GM18907 (cell line): ENCODE measurements around the gene DAPL1.
"Not testable (repeated sequence)": the region's sequence is repeated elsewhere in the genome, so short reads cannot be mapped to it uniquely, and the experiment has no call there.

ENCODE experiments used
- ATAC-seq: cut with Tn5 transposase; IDR thresholded peaks from one replicate; pipeline ENCODE4 v1.9.1; 2021; ENCODE audit warnings: mild to moderate bottlenecking, moderate library complexity; ENCODE audit not compliant: unreplicated experiment

DAPL1 gene

DNA sequence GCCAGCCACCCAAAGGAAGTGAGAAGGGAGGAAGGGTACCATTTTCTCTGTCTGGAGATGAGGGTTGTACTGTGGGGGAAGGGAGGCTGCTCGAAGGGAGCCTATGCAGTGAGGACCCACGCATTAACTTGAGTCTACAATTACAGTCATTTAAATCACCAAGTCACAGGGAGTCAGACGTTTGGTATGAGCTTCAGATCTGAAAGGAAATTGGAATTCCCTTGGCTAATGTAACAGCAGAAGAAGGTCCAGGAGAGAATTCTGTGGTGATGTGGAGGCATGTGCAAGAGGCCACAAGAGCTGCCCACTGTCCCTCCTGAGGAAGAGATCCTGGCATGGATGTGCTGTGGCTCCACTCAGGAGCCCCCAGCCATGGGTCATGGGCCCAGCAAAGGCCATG is 22.5 kb downstream of the DAPL1 start:
- ATAC-seq: no peak

DNA sequence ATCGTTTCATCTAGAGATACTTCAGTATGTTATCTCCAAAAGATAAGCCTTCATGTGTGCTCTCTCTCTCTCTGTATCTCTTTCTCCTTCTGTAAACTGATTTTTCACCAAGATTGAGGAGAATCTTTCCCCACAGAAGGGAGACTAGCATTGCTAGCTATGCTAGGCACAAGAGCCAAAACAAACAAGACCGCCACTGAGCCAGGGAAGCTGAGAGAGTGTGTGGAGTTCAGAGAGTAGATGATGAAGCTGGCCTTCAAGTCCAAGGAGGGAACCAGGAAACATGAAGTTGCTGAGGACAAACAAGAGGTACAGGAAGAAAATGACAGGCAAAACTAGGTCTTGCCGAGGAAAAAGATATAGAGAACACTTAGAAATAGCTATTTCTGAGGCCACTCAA is 23.4 kb downstream of the DAPL1 start:
- ATAC-seq: no peak

DNA sequence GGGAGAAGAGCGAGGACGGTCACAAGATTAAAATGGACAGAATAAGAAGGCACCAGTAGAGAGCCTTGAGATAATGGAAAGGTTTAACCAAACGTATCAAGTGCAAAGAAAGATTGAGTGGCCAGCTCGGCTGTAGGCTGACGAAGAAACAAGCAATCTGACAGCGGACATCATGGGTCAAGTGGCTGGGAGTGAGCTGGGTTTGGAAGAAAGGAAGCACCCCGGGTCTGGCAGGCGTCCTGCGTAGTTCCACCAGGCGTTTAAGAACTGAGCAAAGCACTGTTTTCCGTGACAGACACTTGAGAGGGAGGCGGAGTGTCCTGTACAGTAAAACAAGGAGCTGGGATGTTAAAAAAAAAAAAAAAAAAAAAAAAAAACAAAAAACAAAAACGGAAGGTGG is 27.1 kb downstream of the DAPL1 start:
- ATAC-seq: no peak

DNA sequence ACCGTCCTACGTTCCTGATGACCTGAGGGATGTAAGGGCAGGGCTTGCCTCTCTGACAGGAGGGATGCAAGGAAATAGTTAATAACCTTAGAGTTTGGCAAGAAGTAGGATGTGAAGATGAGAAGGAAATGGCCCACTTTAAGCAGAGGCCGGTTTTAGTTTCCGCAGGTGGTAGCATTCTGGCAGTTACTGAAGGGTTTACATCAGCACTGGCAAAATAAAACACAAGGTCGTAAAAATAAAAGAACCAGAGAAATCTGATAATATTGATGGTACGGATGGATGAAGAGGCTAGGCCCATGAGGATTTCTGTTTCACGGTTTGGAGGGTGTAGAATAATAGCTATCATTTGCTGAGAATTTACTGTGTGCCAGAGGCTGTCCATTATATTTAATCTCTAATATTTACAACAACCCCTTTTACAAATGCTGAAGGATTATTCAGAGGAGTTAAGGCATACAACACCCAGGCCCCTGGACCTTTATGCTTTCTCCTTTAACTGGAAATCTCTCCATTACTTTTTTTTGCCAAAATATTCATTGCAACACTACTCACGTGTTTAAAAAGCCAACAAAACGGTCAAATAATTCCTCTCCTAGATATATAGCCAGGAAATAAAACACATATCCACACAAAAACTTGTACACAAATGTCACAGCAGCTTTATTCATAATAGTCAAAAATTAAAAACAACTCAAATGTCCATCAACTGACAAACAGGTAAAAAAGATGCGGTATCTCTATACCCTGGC is 28.5 kb downstream of the DAPL1 start:
- ATAC-seq: no peak

DNA sequence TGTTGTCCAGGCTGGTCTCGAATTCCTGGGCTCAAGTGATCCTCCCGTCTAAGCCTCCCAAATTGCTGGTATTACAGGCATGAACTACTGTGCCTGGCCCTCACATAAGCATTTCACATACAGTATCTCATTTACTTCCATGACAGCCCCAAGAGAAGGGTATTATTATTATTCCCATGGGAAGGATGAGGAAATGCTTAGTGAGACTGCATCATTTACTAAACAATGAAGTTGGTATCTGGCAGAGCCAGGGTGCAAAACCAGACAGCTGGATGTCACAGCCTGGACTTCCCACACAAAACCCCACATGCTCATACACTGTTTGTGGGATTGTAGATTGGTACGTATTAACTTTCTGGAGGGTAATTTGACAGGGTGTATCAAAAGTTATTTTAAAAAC is 29.9 kb downstream of the DAPL1 start:
- no peak for ATAC-seq

DNA sequence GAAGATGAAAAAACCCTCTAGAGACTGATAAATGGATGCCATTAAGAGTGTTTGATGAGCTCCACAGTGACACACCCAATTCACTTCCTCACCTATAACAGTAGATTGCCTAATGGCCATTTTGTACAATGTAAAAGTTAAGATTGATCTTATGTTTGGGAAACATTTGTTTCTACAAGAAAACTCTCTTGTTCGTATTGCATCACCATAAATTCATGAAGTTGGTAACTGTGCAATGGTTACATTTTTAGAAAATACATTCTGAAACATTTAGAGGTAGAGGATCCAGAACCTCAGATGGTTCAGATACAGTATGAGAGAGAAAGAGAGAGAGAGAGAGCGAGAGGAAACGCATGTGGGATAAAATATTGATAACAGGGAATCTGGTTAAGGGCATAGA is 31.8 kb downstream of the DAPL1 start:
- no peak for ATAC-seq

DNA sequence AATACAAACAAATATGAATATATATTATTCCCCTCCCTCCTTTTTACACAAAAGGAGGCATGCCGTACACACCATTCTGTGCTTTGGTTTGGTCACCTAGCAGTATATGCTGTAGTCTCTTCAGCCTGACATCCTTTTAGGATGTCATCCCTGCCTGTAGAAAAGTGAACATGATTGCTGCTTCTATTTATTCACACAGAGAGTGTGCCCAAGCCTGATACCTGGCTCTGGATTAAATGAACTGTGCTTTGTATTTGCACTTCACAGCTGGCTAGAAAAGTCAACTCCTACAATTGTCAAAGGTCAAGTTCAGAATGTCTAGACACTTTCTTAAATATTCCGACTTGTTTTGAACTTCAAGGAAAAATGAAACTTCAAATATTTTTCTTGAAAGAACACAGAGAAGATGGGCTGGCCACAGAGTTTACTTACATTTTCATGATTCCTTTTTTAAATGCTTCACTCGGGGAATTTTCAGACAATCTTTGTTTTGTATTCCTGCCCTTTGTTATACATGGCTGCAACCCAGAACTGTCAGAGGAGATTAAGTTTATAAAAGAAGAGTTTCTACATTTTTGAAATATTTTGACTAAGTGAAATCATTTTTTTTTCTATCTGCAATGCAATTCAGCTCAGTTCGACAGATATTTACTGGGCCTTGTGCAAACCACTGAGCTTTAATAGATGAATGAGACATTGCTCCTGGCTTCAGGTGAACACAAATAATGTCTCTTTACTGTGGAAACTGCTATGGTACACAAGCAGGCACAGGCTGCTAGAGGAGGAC is 33.5 kb downstream of the DAPL1 start:
- no peak for ATAC-seq

DNA sequence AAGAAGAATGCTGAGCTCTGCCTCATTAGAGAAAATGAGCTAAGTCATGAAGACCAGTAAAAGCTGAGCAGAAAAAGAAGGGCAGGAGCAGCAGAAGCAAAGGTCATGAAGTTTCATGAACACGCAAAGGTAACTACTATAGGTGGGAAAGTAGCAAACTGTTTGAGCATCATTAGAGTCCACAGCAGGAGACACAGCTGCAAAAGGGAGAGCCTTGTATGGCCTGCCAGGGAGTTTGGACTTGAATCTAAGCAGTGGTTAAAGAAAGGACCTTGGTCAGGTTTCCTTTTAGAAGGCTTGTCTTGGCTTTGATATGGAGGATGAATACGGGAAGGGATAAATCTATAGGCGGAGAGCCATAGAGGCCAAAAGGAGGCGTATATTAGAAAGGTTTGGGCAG is 34.0 kb downstream of the DAPL1 start:
- no peak for ATAC-seq

DNA sequence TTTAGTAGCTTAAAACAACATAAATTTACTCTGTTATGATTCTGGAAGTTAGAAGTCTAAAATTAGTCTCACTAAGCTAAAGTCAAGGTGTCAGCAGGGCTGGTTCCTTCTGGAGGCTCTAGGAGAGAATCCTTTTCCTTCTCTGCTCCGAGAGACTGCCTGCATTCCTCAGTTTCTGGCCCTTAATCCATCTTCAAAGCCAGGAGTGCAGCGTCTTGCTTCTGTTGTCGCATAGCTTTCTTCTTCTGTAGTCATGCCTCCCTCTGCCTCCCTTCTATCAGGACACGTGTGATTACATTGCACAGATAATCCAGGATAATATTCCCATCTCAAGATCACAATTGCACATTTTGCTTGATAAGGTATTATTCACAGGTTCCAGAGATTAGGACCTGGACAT is 35.1 kb downstream of the DAPL1 start:
- ATAC-seq: no peak

DNA sequence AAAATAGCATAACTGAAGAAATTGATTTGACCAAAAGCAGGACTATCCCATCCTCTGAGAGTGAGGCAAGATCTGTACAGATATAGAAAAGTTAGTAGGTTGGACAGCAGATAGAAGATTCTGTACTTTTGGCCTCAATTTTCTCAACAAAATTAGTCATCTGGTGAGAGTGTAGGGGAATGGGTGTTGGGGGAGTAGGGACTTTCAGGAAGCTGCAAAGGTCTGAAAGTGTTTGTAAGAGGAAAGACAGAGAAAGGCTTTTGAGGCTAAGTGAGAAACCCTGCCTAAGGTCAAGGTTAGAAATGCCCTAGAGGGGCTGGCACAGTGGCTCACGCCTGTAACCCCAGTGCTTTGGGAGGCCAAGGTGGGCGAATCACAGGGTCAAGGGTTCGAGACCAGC is 40.3 kb downstream of the DAPL1 start:
- ATAC-seq: no peak

DNA sequence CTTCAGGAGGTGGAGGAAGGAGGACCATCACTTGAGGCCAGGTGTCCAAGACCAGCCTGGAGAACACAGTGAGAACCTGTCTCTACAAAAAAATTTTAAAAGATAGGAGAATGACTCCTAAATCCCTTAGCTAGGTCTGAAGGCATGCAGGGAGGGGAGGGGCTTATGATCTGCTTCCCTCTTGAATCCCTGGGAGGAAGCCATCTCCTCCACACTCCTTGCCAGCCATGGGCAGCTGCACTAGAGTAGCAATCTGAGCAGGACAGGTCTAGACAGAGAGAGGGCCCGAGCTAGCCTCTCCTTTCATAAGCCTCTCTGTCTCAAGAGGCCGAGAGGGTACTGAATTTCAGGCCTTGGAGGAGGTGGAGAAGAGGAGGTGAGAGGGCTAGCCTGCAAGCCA is 42.5 kb downstream of the DAPL1 start:
- no peak for ATAC-seq

DNA sequence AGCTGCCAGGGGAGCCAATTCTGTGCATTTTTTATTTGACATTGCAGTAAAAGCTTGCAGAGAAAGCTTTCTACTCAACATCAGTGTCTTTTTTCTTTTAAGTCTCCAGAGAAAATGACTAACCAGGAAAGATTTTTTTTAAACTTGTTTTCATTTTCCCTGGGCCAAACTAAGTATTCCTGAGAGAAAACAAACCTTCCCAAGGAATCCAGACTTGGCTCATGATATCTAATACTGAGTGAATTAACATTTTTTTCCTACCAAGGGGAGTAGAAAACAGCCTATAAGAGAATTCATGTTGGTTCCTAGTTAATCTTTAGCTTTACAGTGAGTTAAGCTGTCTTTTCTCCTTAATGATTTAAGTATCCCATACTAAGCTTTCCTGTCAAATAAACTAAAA is 46.7 kb downstream of the DAPL1 start:
- ATAC-seq: no peak

DNA sequence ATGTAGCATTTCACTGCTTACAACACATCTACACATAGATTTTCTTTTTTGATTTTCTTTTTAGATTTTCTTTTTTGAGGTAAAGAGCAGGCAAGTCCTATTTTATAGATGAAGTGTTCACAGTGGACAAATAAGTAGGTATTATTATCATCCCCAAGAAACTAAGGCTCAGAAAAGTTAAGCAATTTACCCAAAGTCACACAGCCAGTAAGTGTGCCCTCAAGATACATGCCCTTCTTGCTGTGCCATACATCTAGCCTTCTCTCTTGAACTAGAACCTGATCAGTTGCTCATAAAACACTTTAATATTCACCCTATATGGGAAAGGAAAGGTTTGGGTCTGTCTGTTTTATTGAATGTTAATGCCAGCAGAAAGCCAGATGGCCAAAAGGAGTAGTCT is 50.3 kb downstream of the DAPL1 start:
- no peak for ATAC-seq

DNA sequence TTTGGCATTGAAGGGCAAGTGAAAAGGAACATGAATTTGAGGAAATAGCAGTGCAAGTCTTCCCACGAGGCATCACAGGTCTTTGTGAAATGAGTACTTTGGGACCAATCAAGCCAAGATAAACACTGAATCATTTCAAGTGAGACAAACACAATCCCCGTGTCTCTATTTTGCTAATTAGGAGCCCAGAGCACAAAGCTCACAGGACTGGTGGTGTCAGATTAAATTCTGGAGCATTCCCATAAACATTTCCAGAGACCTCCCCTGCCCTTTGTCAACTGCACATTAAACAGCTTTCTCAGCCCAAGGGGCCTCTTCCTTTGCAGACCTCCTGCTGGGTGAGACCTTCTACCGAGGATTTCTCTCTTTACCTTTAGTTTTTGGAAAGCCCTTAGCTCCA is 50.7 kb downstream of the DAPL1 start:
- ATAC-seq: no peak

DNA sequence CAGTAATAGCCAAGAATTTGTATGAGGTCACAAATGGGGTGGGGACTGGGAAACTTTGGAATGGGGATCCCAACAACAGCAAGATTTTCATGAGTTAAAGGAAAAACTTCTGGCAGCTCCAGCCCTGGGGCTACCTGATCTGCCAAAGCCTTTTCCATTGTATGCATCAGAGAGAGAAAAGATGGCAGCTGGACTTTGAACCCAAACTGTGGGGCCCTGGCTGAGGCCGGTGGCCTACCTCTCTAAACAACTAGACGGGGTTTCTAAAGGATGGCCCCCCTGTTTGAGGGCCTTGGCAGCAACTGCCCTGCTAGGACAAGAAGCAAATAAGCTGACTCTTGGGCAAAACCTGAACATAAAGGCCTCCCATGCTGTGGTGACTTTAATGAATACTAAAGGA is 52.4 kb downstream of the DAPL1 start:
- ATAC-seq: not testable (repeated sequence)

DNA sequence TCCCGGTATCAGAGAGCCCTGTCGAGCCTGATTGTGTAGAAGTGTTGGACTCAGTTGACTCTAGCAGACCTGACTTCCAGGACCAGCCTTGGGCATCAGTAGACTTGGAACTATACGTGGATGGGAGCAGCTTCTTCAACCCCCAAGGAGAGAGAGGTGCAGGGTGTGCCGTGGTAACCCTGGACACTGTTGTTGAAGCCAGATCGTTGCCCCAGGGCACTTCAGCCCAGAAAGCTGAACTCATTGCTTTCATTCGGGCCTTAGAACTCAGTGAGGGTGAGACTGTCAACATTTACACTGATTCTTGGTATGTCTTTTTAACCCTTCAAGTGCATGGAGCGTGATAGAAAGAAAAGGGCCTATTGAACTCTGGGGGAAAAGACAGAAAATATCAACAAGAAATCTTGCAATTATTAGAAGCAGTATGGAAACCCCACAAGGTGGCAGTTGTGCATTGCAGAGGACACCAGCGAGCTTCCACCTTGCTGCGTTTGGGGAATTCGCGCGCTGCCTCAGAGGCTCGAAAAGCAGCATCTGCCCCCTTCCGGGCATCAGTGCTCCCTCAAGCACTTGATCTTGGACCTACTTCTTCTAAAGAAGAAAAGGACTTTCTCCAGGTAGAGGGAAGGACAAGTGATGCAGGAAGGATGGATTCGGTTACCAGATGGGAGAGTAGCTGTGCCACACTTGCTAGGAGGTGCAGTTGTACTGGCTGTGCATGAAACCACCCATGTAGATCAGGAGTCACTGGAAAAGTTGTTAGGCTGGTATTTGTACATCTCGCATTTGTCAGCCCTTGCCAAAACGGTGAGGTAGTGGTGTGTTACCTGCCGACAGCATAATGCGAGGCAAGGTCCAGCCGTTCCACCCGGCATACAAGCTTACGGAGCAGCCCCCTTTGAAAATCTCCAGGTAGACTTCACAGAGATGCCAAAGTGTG is 53.2 kb downstream of the DAPL1 start:
- ATAC-seq: not testable (repeated sequence)

DNA sequence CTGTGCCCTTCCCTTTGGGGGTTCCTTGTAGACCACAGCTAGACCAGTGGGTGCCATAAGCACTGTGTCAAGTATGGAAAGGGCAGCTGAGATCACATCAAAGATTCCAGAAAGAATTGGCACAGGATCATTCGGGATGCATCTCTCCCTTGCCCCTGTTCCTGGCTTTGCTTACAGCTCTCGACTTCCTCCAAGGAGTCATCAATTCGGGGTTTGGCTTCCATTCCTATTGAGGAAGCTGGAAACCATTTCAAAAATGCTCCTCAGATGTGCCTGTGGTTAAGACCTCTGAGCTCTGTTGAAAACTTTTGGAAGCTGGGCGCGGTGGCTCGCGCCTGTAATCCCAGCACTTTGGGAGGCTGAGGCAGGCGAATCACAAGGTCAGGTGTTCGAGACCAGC is 65.1 kb downstream of the DAPL1 start:
- ATAC-seq: not testable (repeated sequence)

DNA sequence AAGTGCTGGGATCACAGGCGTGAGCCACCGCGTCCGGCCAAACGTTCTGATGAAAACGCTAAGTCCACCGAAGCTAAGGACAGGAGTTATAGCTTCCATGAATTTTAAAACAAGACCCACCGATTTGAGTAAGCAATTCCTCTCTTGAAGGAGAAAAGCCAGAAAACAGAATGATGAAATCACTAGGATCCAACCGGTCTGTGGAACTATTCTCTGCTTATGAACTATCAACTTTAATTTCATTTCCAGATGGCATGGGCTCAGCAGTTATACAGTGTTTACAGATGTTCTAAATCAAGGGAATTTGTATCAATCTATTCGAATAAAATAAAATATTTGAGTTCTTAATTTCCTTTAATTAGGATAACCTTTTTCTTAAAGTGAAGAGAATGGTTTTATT is 66.5 kb downstream of the DAPL1 start:
- ATAC-seq: not testable (repeated sequence)

DNA sequence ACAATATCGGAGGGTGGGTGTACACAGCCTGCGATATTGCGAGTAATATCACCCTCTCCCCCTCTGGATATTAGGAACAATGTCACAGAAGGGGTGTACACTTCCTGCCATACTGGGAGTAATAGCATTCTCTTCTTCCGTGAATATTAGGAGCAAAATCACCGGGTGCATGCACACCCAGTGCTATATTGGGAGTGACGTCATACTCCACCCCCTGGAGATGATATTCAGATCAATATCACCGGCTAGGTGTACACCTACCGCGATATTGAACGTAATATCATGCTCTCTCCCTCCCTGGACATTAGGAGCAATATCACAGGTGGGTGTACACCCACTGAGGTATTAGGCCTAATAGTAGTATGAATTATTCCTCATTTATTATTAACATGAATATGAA is 70.4 kb downstream of the DAPL1 start:
- ATAC-seq: not testable (repeated sequence)
